NCI-H2196 (cell line): ENCODE results near the gene POLR2A.

Experiments
- DNase-seq: peaks from one replicate; lab custom pipeline; 2025; ENCODE audit not compliant: unreplicated experiment; lab: John Stamatoyannopoulos, UW

POLR2A gene

DNA sequence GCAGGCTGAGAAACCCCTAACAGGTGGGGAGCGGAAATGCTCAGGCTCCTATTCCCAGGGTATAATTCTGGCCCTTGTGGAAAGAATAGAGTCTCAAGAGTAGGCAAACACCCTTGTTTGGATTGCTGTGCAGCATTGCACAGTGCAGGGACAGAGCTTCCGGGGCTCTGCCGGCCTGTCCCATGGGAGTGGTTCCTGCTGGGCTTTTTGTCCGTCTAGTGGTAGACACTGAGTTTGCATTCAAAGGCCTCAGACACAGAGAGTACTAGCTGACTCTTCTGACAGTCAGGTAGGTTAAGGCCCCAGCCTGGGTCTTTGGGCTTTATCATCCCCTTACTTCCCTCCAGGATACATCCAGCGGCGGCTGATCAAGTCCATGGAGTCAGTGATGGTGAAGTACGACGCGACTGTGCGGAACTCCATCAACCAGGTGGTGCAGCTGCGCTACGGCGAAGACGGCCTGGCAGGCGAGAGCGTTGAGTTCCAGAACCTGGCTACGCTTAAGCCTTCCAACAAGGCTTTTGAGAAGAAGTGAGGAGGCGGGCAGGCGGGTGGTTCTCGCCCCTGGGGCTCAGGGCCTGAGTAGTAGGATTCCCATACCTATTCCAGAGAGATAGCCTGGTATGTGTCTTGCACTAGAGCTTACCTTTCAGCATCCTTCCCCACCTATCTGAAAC is 18.1 kb downstream of the POLR2A start:
- DNase-seq = no peak

DNA sequence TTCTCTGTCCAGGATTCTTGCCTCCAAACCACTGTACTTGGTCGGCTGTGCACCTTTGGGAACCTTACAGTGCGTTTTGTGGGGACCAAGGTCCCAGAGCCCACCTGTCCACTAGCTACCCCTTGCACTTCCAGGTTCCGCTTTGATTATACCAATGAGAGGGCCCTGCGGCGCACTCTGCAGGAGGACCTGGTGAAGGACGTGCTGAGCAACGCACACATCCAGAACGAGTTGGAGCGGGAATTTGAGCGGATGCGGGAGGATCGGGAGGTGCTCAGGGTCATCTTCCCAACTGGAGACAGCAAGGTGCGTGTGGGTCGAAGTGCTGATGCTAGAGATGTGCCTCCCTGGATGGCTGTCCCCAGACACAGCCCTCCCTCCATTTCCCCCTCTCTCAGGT is 18.8 kb downstream of the POLR2A start:
- no peak for DNase-seq

DNA sequence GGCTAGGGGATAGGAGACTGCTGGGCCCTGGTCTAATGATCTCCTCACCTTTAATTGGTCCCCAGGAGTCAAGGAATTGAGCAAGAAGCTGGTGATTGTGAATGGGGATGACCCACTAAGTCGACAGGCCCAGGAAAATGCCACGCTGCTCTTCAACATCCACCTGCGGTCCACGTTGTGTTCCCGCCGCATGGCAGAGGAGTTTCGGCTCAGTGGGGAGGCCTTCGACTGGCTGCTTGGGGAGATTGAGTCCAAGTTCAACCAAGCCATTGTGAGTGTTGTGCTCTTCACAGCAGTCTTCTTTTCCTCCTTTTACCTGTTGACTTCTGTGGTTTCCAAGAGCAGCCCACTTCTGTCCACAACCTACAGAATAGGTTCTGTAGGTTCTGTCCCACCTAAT is 19.4 kb downstream of the POLR2A start:
- no peak for DNase-seq

DNA sequence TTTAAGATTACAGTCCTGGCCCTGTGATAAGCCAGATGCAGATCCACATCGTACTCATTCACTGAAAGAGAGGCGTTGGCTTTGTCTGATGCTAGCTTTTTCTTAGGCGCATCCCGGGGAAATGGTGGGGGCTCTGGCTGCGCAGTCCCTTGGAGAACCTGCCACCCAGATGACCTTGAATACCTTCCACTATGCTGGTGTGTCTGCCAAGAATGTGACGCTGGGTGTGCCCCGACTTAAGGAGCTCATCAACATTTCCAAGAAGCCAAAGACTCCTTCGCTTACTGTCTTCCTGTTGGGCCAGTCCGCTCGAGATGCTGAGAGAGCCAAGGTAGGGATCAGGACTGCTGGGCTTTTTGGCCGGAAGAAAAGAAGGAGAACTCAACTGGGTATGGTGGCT is 24.0 kb downstream of the POLR2A start:
- no peak for DNase-seq

DNA sequence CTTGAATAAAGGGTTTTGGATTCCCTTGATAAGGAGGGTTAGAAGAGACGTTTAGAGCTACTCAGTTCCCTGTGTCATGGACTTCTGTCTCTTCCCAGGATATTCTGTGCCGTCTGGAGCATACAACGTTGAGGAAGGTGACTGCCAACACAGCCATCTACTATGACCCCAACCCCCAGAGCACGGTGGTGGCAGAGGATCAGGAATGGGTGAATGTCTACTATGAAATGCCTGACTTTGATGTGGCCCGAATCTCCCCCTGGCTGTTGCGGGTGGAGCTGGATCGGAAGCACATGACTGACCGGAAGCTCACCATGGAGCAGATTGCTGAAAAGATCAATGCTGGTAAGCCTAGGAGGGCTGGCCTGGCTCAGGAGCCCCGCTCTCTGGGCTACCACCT is 24.7 kb downstream of the POLR2A start:
- no peak for DNase-seq

DNA sequence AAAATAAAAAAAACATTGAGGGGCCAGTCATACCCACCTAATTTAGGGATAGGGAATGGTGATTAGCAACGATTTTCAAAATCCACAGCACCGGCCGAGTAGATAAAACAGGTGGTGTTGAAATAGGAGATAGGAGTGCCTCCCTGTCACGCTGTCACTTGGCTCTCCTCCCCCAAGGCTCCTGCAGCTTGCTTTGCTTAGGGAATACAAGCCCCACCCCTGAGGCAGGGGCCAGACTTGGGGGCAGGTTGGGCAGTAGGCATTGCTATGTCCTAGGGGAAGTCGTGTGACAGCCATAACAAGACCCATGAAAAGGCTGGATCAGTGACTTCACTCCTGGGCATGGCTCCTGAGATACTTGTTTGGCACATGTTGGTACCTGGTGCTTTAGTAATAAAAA is 25.8 kb downstream of the POLR2A start:
- no peak for DNase-seq

DNA sequence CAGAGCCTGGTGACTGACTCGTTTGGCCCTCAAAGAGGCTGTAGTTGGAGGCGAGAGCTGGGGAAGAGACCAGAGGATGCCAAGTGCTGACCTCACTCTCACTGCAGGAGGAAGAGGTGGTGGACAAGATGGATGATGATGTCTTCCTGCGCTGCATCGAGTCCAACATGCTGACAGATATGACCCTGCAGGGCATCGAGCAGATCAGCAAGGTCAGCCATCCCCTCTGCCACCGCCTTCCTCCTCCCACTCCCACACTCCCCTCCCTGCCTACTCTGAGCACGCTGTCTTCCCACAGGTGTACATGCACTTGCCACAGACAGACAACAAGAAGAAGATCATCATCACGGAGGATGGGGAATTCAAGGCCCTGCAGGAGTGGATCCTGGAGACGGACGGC is 26.9 kb downstream of the POLR2A start:
- DNase-seq = no peak

DNA sequence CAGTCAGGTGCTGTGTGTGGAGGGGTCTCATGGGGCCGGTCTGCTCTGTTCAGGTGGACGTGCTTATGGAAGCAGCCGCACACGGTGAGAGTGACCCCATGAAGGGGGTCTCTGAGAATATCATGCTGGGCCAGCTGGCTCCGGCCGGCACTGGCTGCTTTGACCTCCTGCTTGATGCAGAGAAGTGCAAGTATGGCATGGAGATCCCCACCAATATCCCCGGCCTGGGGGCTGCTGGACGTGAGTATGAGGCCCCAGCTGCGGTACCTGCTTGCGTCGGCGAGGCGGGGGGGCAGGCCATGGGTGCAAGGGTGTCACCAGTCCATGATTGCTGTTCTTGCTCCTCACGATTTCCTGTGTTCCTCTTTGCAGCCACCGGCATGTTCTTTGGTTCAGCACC is 27.9 kb downstream of the POLR2A start:
- DNase-seq = no peak

DNA sequence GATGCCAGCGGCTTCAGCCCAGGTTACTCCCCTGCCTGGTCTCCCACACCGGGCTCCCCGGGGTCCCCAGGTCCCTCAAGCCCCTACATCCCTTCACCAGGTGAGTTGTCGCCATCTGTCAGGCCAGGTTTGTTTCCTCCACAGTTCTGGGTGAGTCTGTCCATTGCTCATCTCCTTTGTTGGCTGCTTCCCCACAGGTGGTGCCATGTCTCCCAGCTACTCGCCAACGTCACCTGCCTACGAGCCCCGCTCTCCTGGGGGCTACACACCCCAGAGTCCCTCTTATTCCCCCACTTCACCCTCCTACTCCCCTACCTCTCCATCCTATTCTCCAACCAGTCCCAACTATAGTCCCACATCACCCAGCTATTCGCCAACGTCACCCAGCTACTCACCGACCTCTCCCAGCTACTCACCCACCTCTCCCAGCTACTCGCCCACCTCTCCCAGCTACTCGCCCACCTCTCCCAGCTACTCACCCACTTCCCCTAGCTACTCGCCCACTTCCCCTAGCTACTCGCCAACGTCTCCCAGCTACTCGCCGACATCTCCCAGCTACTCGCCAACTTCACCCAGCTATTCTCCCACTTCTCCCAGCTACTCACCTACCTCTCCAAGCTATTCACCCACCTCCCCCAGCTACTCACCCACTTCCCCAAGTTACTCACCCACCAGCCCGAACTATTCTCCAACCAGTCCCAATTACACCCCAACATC is 28.8 kb downstream of the POLR2A start:
- no peak for DNase-seq

DNA sequence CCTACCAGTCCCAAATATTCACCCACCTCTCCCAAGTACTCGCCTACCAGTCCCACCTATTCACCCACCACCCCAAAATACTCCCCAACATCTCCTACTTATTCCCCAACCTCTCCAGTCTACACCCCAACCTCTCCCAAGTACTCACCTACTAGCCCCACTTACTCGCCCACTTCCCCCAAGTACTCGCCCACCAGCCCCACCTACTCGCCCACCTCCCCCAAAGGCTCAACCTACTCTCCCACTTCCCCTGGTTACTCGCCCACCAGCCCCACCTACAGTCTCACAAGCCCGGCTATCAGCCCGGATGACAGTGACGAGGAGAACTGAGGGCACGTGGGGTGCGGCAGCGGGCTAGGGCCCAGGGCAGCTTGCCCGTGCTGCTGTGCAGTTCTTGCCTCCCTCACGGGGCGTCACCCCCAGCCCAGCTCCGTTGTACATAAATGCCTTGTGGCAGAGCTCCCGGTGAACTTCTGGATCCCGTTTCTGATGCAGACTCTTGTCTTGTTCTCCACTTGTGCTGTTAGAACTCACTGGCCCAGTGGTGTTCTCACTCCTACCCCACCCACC is 29.8 kb downstream of the POLR2A start:
- DNase-seq = no peak

DNA sequence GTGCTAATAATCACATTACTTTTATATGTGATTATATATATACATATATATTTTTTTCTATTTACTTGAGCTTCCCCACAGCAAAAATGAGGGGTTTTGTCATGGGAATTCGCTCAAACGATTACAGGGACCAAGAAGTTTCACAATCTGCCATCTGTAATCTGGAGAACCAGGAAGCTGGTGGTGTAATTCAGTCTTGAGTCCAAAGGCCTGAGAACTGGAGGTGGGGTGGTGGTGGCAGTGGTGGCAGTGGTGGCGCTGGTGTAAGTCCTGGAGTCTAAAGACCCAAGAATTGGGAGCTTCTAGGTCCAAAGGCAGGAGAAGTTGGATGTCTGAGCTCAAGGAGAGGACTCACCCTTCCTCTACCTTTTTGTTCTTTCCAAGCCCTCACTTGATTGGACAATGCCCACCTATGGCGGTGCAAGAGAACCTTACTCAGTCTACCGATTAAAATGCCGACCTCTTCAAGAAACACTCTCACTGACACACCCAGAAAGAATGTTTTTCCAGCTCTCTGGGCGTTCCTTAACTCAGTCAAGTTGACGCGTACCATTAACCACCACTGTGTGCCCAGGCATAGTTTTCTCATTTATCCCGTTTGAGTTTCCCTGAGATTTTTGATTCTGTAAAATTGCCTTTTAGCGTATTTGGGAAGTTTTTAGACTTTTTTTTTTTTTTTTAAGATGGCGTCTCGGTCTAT is 31.9 kb downstream of the POLR2A start:
- no peak for DNase-seq

DNA sequence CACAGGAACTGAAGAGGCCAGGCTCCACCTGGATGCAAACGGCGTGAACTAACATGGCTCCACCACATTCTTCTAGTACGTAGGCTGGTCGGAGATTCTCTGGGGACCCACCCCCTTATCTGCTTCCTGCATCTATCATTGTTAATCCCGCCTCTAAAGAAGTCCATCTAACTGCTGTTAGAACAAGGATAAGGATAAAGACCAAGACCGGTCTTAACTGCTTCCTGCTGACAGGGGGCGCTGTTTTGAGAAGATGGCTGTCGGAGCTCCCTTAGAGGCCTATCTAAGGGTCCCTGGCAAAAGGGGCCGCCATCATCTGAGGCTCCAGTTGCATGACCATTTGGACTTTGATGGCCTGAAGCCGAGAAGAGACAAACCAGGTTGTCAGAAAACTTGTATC is 38.9 kb downstream of the POLR2A start:
- DNase-seq = no peak

DNA sequence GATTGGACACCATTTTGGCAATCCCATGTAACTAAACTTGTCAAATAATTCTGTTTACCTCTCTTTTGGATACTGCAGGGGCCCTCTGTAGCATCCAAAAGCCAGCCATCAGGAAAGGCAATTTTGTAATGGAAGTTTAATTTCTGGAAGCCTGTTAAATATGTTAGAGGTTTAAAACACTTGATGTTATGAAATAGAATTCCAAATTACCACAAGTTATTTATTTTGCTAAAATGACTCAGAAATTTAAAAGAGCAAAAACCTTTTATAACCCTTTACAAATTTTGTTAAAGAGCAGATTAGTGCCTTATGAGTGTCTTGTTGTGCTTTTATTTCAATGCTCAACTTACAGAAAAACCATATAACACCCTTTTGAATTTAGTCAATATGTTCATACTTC is 44.7 kb downstream of the POLR2A start:
- DNase-seq = no peak

DNA sequence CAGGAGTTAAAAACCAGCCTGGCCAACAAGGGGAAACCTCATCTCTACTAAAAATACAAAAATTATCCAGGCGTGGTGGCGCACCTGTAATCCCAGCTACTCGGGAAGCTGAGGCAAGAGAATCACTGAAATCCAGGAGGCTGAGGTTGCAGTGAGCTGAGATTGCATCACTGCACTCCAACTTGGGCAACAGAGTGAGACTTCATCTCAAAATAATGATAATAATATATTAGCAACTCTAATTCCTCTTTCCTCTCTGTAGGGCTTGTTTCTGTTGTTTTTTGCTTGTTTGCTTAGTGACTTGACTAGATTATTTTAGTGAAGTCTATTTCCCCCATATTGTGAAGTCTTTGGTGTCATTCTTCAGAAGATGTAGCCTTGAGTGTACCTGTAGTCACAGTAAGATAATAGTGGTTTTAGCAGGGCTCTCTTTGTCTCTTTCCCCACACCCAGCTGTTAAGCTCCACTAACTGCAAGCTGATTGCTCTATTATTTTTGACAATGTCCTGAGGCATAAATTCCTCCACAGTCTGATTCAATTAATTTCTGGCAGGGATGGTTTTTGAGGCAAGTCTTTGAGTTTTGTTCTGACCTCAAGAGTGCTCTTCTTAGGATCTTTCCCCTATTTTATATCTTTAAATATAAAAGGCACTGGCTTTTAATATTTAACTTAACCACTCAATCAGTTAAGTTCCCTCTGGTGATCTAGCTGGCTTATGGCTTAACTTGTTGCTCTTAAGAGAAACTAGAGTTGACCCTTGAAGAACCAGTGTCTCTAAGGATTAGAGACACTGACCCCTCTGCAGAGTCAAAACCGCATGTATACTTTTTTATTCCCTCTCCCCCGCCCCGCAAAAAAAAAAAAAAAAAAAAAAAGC is 46.1 kb downstream of the POLR2A start:
- no peak for DNase-seq

DNA sequence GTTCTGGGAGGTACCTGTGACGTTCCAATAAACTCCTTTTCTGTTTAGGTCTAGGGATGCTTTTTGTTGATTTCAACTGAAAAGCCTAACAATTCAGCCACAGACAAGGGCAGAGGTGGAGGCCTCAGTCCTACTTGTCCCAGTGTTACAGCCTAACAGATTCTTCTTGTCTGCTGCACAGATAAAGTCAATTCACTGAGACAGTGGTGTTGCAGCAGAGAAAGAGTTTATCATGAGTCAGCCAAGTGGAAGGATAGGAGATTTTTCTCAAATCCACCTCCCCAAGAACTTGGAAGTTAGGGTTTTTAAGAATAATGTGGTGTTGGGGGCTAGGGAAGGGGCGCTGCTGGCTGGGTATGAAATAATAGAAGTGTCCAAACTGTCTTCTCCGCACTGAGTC is 53.9 kb downstream of the POLR2A start:
- no peak for DNase-seq

DNA sequence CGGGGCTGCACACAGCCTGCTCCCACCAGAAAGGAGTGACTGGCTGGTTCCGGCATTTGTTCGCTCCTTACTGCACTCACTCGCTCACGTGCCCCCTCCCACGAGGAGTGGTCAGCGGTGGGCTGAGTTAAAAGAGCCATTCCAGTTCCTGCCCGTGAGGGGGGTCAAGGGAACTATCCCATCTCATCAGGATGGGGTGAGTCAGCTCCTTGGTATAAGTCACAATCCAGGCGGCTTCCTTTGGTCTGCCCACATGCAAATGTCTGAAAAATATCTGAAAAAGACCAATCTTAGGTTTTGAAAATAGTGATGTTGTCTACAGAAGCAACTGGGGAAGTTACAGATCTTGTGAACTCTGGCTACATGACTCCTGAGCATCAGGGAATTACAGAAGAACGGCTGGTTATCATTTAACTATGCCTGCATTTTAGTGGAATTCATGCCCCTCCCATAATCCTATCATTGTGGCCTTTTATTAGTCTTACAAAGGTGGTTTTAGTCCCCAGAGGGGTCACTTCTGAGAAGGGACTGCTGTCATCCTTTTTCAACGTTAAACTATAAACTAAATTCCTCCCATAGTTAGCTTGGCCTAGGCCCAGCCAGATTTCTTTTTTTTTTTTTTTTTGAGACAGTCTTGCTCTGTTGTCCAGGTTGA is 54.9 kb downstream of the POLR2A start:
- no peak for DNase-seq

DNA sequence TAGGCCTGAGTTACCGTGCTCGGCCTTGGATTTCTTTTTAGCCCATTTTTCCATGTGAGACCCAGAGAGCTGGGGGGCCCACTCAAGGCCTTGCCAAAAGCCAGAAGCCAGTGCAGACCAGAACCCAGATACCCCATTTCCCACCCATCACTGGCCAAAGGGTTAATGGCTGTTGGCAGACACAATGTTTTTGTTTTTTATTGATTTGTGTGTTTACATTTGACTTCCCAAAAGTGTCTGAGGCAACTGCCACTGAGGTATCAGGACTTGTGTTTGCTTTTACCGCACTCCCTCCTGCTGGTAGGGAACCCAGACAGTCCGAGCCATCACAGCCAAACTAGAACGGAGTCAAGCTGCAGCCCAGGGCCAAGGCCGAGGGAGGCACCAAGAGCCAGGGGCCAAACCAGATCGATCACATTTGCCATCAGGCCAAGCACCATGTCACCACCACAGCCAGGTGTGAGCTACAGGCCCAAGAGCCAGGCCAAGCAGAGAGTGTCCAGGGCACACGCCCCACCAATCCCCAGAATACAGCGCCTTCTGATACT is 57.0 kb downstream of the POLR2A start:
- DNase-seq = no peak

DNA sequence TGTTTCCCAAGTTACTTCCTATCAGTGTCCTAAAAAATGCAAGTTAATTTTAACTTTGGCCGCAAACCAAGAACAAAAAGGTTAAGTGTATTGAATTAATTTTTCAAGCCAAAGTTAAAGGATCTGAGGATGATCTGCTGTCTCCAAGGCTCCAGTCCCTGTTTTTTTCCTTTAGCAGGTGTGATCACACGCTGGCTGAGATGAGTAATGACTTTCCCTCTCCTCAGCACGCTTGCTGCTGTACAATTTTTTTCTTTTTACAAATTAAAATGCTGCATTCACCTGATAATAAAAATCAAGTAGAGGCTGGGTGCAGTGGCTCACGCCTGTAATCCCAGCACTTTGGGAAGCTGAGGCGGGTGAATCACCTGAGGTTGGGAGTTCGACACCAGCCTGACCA is 60.7 kb downstream of the POLR2A start:
- no peak for DNase-seq

DNA sequence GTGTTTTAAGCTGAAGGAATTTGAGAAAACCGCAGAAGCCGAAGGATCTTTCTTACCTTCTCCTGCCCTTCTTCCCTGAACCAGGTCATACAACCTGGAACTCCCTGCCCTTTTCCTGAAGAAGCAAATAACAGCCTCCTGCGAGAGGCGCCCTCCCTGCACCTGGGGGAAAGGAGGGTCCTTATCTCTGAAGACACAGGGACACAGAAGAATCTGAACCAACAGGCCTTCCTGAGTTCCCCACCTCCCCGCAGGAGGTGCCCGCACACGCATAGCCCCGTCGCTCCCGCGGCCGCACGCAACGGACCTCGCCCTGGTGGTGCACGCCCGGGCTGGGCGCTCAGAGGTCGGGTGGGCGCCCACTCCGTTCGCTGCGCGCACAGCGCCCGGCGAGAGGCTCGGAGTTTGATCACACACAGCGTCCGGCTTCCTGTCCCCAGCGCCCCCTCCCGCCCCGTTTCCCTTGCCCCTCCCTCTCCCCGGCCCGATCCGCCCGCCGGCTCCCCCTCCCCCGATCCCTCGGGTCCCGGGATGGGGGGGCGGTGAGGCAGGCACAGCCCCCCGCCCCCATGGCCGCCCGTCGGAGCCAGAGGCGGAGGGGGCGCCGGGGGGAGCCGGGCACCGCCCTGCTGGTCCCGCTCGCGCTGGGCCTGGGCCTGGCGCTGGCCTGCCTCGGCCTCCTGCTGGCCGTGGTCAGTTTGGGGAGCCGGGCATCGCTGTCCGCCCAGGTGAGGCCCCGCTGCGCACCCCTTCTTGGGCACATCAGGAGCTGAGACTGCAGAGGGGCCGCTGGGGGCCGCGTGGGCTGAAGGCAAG is 64.6 kb downstream of the POLR2A start, which contains the start of gene TNFSF12:
Gene TNFSF12, plus strand, starts transcription at position 474 of the 816 bp plus-strand sequence. Its CDS starts 96 bp downstream, at position 570.
- DNase-seq = no peak
